DND-41 (cell line): ENCODE data around the gene DPYD.

Experiments used
- CTCF ChIP-seq: IDR thresholded peaks from 2 replicates; pipeline ENCODE4 v1.5.1; 2012; ENCODE audit warnings: borderline replicate concordance, low read length, moderate library complexity, mild to moderate bottlenecking; ENCODE audit not compliant: poor library complexity, severe bottlenecking; ENCODE audit errors: extremely low read depth
- EZH2 ChIP-seq: IDR thresholded peaks from 3 replicates; pipeline ENCODE4 v1.6.1; 2012; ENCODE audit warnings: borderline replicate concordance, low read depth, mild to moderate bottlenecking, moderate library complexity, low read length, inconsistent platforms; ENCODE audit not compliant: severe bottlenecking

DNA sequence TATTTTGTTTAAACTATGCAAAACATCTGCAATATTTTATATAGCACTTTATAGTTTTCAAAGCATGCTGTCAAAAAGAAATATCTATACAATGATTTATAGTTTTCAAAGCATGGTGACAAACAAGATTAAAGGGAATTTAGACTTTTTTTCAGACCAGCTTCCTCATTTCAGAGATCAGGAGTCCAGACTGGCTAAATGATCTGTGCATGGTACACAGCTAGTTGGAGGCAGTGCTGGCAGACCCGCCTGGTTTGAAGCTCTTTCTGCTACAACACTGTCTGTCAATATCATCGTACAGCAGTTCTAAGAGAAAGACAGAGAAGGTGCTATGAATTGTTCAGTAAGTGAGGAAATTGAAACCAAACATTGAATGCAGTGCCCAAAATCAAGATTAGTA, 720.2 kb downstream of the DPYD start:
- TF ChIP-seq CTCF (no peak), EZH2 (no peak)
